Mucosa of rectum (tissue), 2 donors: ENCODE measurements around the gene CRHR1.

Source experiments
- H3K27ac ChIP-seq, 2 donors: one replicate each; pipeline ENCODE4 v1.7.0; 2013; ENCODE audit warnings: inconsistent platforms in 2 of 2, low read depth in 2 of 2, low read length in 2 of 2
- H3K27me3 ChIP-seq, 2 donors: one replicate each; pipeline ENCODE4 v1.7.0; 2013; ENCODE audit warnings: low read length in 2 of 2; ENCODE audit not compliant: control insufficient read depth in 2 of 2, insufficient read depth in 2 of 2
- H3K36me3 ChIP-seq, 2 donors: one replicate each; pipeline ENCODE4 v1.7.0; 2013; ENCODE audit warnings: low read length in 2 of 2; ENCODE audit not compliant: control insufficient read depth in 2 of 2, insufficient read depth in 2 of 2
- H3K4me1 ChIP-seq, 2 donors: one replicate each; pipeline ENCODE4 v1.7.0; 2013; ENCODE audit warnings: low read length in 2 of 2, mild to moderate bottlenecking in 1 of 2; ENCODE audit not compliant: control insufficient read depth in 2 of 2, insufficient read depth in 2 of 2
- H3K4me3 ChIP-seq, 2 donors: one replicate each; pipeline ENCODE4 v1.7.0; 2013; ENCODE audit warnings: low read length in 2 of 2
- H3K9ac ChIP-seq, 2 donors: one replicate each; pipeline ENCODE4 v1.7.0; 2013; ENCODE audit warnings: low read length in 2 of 2, low read depth in 1 of 2, mild to moderate bottlenecking in 1 of 2
- H3K9me3 ChIP-seq, 2 donors: one replicate each; pipeline ENCODE4 v1.7.0; 2013; ENCODE audit warnings: low read length in 2 of 2; ENCODE audit not compliant: control insufficient read depth in 2 of 2
- donor health status: healthy.
- donor health status: Normal muscosa, but diverticular disease.

CRHR1 gene

DNA sequence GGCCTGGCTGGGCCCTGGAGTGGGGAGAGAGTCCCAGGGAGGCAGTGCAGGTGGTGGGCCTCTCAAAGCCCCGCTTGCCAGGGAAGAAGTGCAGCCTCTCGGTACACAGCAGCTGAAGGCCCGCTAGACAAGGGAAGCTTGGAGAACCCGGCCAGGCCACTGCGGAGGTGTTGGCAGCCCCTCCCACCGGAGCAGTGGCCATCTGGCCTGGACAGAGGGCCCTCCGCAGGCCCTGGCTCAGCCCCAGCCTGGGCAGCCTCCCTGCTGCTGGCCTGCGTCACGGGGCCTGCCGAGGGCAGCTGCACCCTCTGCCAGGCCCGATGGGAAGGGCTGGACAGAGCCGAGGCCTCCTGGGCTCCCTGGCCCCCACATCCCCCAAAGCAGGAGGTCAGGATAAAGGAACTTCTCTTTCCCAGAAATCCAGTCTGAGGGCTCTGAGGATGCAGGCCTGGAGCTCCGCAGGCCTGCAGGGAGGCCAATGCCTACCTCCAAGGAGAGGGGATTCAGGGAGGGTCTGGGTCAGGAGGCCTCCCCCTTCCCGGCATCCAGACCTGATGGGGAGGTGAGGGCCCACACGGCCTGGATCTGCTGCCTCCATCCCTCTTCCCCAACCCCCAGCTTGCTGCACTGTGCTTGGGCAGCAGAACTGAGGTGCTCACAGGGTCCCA lies 64.9 kb downstream of the CRHR1 start:
- Histone ChIP-seq H3K9ac (no peak overlapping the region), H3K4me3 (no peak overlapping the region), H3K4me1 (peaks cover 0 to 2% of the 10 kb centered on the region in 2 donors), H3K27me3 (peaks cover 3 to 5% of the 10 kb centered on the region in 2 donors), H3K9me3 (no peaks in the 10 kb centered on the region), H3K27ac (no peak overlapping the region), H3K36me3 (no peaks in the 10 kb centered on the region)

GRCh38 chr17:45849536-45849990 lies 65.4 kb downstream of the CRHR1 start:
- H3K36me3 ChIP-seq, result no peaks in the 10 kb centered on the region
- no peak overlapping the region for H3K4me3 ChIP-seq
- peaks cover 3 to 5% of the 10 kb centered on the region in 2 donors for H3K27me3 ChIP-seq
- peaks cover 0 to 2% of the 10 kb centered on the region in 2 donors for H3K4me1 ChIP-seq
- no peak overlapping the region for H3K27ac ChIP-seq
- no peaks in the 10 kb centered on the region for H3K9me3 ChIP-seq
- H3K9ac ChIP-seq, result no peak overlapping the region

DNA sequence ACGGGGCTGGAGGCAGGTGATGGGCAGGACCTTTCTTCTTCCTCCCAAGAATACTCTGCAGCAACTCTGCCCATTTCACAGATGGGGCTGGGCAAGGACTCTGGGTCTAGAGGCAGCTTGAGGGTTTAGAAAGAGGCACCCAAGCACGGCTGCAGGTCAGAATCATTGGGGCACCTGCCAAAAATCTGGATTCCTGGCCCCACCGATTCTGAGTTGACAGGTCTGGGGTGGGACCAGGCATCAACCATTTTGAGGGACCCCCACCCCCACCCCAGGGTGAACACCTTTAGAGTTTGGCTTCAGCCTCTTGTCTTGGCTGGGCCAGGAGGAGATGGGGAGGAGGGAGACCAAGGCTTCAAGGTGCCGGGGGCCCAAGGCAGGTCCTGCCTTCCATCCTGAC lies 65.9 kb downstream of the CRHR1 start:
- no peak overlapping the region for H3K4me3 ChIP-seq
- H3K9ac ChIP-seq, result no peak overlapping the region
- peaks cover 3 to 5% of the 10 kb centered on the region in 2 donors for H3K27me3 ChIP-seq
- no peak overlapping the region for H3K27ac ChIP-seq
- no peaks in the 10 kb centered on the region for H3K36me3 ChIP-seq
- no peaks in the 10 kb centered on the region for H3K9me3 ChIP-seq
- peaks cover 0 to 2% of the 10 kb centered on the region in 2 donors for H3K4me1 ChIP-seq

- Histone ChIP-seq H3K4me3 (no peak overlapping the region), H3K9ac (no peak overlapping the region), H3K36me3 (no peaks in the 10 kb centered on the region), H3K9me3 (no peaks in the 10 kb centered on the region), H3K27ac (no peak overlapping the region), H3K4me1 (peaks cover 0 to 2% of the 10 kb centered on the region in 2 donors), H3K27me3 (peaks cover 3 to 5% of the 10 kb centered on the region in 2 donors)
These were observed 66.3 kb downstream of the CRHR1 start for GRCh38 chr17:45850468-45850867.

DNA sequence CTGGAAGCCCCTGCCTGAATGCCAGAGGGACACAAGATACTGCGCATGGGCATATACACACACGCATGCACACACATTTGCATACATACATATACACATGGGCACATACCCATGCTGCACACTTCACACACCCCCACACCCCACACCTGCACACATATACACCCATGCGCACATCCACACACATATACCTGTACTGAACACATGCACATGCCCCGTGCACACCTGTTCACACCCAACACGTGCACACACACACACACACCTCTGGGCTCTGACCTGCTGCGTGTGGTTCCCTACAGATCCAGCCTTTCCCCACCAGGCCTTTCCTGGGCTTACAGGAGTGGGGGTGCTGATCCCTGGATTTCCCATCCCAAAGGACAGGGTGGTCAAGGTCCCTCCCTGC lies 66.9 kb downstream of the CRHR1 start:
- Histone ChIP-seq H3K9me3 (no peaks in the 10 kb centered on the region), H3K27me3 (peaks cover 3 to 5% of the 10 kb centered on the region in 2 donors), H3K9ac (no peak overlapping the region), H3K36me3 (no peaks in the 10 kb centered on the region), H3K27ac (no peak overlapping the region), H3K4me1 (peaks cover 0 to 2% of the 10 kb centered on the region in 2 donors), H3K4me3 (no peak overlapping the region)

- Histone ChIP-seq H3K36me3 (no peaks in the 10 kb centered on the region), H3K27me3 (peaks cover 3 to 5% of the 10 kb centered on the region in 2 donors), H3K4me1 (peaks cover 0 to 2% of the 10 kb centered on the region in 2 donors), H3K4me3 (no peak overlapping the region), H3K9me3 (no peaks in the 10 kb centered on the region), H3K9ac (no peak overlapping the region), H3K27ac (no peak overlapping the region)
These were observed 67.3 kb downstream of the CRHR1 start for GRCh38 chr17:45851464-45851863.

DNA sequence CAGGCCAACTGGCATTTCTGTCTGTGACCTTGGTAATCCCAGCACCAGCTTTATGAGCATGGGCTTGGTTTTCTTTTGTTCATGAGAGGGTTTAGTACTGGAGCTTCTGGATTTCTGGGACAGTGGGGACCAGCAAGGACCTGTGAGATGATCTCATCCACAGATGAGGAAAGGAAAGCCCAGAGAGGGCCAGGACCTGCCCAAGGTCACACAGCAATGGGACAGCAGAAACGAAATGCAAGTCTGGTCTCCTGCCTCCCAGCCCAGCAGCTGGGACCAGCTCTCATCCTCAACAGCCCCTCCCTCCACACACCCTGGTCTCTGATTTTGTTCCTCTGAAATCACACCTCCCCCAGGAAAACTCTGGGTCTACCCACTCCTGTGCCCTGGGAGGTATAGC lies 67.8 kb downstream of the CRHR1 start:
- H3K27ac ChIP-seq, result no peak overlapping the region
- no peaks in the 10 kb centered on the region for H3K9me3 ChIP-seq
- peaks cover 0 to 2% of the 10 kb centered on the region in 2 donors for H3K4me1 ChIP-seq
- H3K9ac ChIP-seq, result no peak overlapping the region
- H3K27me3 ChIP-seq, result peaks cover 3 to 5% of the 10 kb centered on the region in 2 donors
- no peaks in the 10 kb centered on the region for H3K36me3 ChIP-seq
- H3K4me3 ChIP-seq, result no peak overlapping the region

DNA sequence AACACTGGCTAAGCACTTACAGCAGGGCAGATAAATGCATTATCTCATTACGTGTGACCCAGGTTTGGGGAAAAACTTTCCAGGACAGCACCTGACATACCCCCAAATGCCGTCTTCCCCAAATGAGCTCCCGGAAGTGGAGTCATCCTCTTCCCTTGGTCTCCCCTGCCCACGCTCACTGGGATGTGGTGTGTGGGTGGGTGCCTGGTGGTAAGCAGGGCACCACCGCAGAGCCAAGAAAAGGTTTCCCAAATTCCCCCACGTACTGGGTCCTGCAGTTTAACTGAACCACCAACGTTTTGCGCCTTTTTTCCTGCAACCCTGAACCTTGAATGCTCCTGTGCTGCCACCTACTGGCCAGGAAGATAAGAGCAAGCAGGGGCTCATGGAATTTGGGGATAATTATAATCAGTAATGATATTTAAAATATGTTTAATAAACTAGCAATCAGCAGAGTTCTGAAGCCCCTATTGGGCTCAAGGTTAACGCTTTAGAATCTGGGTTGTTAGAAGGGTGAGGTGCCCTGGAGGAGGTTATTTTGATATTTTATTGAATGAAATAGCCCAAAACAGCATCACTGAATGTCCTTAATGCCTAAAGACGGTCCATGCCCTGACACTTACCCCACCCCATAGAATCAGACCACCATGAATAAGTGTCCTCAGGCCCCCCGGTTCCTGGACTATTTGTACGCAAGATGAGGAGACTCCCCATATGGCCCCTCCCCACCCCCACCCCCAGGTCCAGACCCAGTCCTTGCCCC lies 68.6 kb downstream of the CRHR1 start:
- H3K27ac ChIP-seq, result no peak overlapping the region
- H3K36me3 ChIP-seq, result no peaks in the 10 kb centered on the region
- H3K9me3 ChIP-seq, result no peaks in the 10 kb centered on the region
- H3K27me3 ChIP-seq, result peaks cover 3 to 5% of the 10 kb centered on the region in 2 donors
- H3K4me1 ChIP-seq, result peaks cover 0 to 2% of the 10 kb centered on the region in 2 donors
- H3K4me3 ChIP-seq, result no peak overlapping the region
- no peak overlapping the region for H3K9ac ChIP-seq

GRCh38 chr17:45854209-45854608 lies 70.1 kb downstream of the CRHR1 start:
- H3K4me1 ChIP-seq, result peaks cover 0 to 2% of the 10 kb centered on the region in 2 donors
- H3K27me3 ChIP-seq, result peaks cover 3 to 5% of the 10 kb centered on the region in 2 donors
- H3K9ac ChIP-seq, result no peak overlapping the region
- H3K9me3 ChIP-seq, result no peaks in the 10 kb centered on the region
- H3K36me3 ChIP-seq, result no peaks in the 10 kb centered on the region
- no peak overlapping the region for H3K4me3 ChIP-seq
- H3K27ac ChIP-seq, result no peak overlapping the region

DNA sequence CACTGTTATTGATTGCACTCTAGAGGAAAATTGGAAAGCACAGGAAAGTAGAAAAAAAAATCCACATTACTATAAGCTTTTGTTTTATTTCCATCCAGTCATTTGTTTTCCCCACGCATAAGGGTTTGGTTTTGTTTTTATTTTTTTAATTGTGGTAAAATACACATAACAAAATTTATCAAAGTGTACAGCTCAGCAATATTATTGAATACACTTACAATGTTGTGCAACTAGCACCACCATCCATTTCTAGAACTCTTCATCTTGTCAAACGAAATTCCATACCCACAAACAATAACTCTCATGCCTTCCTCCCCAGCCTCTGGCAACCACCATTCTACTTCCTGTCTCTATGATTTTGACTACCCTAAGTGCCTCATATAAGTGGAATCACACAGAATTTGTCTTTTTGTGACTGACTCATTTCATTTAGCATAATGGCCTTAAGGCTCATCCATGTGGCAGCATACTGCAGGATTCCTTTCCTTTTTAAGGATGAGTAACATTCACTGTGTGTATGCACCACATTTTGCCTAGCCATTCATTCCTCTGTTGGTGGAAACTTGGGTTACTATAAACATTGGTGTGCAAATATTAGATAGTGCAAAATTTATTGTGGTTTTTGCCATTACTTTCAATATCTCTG lies 71.7 kb downstream of the CRHR1 start:
- no peak overlapping the region for H3K4me3 ChIP-seq
- no peak overlapping the region for H3K27ac ChIP-seq
- H3K9me3 ChIP-seq, result no peaks in the 10 kb centered on the region
- H3K27me3 ChIP-seq, result peaks cover 3 to 5% of the 10 kb centered on the region in 2 donors
- H3K4me1 ChIP-seq, result peaks cover 0 to 2% of the 10 kb centered on the region in 2 donors
- H3K9ac ChIP-seq, result no peak overlapping the region
- no peaks in the 10 kb centered on the region for H3K36me3 ChIP-seq
